Measurements from ENCODE around the gene OR51I2. TPM values are rescaled to one million over a fixed set of nuclear protein-coding genes. Genes with fewer than 3 reads are reported as not detected.

The OR51I2 gene
- total RNA-seq, 1 donor from 2014 or later: not detected

DNA sequence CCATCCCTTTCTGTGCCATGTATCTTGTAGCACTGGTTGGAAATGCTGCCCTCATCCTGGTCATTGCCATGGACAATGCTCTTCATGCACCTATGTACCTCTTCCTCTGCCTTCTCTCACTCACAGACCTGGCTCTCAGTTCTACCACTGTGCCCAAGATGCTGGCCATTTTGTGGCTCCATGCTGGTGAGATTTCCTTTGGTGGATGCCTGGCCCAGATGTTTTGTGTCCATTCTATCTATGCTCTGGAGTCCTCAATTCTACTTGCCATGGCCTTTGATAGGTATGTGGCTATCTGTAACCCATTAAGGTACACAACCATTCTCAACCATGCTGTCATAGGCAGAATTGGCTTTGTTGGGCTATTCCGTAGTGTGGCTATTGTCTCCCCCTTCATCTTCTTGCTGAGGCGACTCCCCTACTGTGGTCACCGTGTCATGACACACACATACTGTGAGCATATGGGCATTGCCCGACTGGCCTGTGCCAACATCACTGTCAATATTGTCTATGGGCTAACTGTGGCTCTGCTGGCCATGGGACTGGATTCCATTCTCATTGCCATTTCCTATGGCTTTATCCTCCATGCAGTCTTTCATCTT is 39.8 kb downstream of the OR51I2 start:
- no peaks in the 10 kb centered on the region for H3K4me1 Mint-ChIP-seq (ENCODE audit: unreplicated experiment)
- no peak for DNase-seq (ENCODE audit: extremely low spot score, unreplicated experiment)
- H3K36me3 Mint-ChIP-seq (ENCODE audit: unreplicated experiment): no peaks in the 10 kb centered on the region
- H3K27ac Mint-ChIP-seq (ENCODE audit: unreplicated experiment): no peak overlapping the region
- TF ChIP-seq, protein P1, sequence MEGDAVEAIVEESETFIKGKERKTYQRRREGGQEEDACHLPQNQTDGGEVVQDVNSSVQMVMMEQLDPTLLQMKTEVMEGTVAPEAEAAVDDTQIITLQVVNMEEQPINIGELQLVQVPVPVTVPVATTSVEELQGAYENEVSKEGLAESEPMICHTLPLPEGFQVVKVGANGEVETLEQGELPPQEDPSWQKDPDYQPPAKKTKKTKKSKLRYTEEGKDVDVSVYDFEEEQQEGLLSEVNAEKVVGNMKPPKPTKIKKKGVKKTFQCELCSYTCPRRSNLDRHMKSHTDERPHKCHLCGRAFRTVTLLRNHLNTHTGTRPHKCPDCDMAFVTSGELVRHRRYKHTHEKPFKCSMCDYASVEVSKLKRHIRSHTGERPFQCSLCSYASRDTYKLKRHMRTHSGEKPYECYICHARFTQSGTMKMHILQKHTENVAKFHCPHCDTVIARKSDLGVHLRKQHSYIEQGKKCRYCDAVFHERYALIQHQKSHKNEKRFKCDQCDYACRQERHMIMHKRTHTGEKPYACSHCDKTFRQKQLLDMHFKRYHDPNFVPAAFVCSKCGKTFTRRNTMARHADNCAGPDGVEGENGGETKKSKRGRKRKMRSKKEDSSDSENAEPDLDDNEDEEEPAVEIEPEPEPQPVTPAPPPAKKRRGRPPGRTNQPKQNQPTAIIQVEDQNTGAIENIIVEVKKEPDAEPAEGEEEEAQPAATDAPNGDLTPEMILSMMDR (IDR thresholded peaks at IDR 0.05): no peak
- H3K4me3 Mint-ChIP-seq (ENCODE audit: unreplicated experiment): no peak overlapping the region
- no peaks in the 10 kb centered on the region for H3K9me3 Mint-ChIP-seq (ENCODE audit: unreplicated experiment)
- H3K27me3 Mint-ChIP-seq (ENCODE audit: unreplicated experiment): peaks cover 12% of the 10 kb centered on the region

DNA sequence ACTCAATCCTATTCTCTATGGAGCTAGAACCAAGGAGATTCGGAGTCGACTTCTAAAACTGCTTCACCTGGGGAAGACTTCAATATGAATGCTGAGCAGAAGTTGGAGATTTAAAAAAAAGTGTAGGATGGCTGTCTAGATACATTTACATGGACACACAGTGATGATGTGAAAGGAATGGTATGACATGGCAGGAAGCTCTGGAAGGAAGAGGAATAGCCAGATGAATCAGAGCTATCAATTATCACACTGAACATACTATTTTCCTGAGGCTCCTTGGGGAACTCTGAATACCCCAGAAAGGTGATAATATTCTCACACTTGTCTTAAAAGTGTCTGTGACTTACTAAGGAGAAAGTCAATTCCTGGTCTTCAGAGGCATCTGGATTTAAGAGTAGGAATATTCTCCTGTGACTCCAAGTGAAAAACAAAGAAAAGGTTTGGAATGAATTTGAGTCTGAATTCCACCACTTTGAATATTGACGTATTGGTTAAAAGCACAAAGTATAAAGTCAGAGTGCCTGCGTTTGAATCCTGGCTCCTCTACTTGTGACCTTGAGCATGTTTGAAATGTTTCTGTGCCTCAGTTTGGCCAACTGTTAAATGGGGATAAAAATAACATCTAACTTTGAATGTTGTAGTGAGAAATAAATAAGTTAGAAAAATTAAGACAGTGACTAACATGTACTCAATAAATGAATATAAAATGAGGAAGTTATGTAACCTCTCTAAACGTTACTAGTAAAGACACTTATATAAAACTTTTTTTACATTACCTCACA is 40.6 kb downstream of the OR51I2 start:
- TF ChIP-seq, protein P1 (IDR thresholded peaks at IDR 0.05): no peak
- DNase-seq (ENCODE audit: extremely low spot score, unreplicated experiment): no peak
- no peaks in the 10 kb centered on the region for H3K9me3 Mint-ChIP-seq (ENCODE audit: unreplicated experiment)
- H3K27ac Mint-ChIP-seq (ENCODE audit: unreplicated experiment): no peak overlapping the region
- H3K36me3 Mint-ChIP-seq (ENCODE audit: unreplicated experiment): no peaks in the 10 kb centered on the region
- peaks cover 16% of the 10 kb centered on the region for H3K27me3 Mint-ChIP-seq (ENCODE audit: unreplicated experiment)
- no peaks in the 10 kb centered on the region for H3K4me1 Mint-ChIP-seq (ENCODE audit: unreplicated experiment)
- H3K4me3 Mint-ChIP-seq (ENCODE audit: unreplicated experiment): no peak overlapping the region

DNA sequence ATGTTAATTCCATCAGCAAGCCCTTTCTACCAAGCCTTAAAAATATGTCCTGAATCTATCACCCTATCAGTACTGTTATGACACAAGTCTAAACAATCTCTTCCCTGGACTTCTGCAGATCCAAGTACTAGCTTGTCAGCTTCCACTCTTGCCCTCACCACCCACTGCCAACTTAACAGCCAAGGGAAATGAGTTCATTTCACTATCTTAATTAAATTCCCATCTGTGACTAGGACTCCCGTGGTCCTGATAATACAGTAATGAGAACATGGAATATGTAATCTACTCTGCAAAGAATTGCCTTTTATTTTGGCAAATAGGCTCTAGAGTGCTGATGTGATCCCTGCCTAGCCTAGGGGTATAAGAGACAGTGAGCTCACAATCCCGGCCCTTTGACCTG is 50.5 kb downstream of the OR51I2 start:
- Mint-ChIP-seq H3K9me3 (ENCODE audit: unreplicated experiment) (no peaks in the 10 kb centered on the region), H3K36me3 (ENCODE audit: unreplicated experiment) (no peaks in the 10 kb centered on the region), H3K4me1 (ENCODE audit: unreplicated experiment) (no peaks in the 10 kb centered on the region), H3K27me3 (ENCODE audit: unreplicated experiment) (peaks cover 12% of the 10 kb centered on the region), H3K27ac (ENCODE audit: unreplicated experiment) (no peak overlapping the region), H3K4me3 (ENCODE audit: unreplicated experiment) (no peak overlapping the region)
- TF ChIP-seq, protein P1 (IDR thresholded peaks at IDR 0.05): no peak
- DNase-seq (ENCODE audit: extremely low spot score, unreplicated experiment): no peak

DNA sequence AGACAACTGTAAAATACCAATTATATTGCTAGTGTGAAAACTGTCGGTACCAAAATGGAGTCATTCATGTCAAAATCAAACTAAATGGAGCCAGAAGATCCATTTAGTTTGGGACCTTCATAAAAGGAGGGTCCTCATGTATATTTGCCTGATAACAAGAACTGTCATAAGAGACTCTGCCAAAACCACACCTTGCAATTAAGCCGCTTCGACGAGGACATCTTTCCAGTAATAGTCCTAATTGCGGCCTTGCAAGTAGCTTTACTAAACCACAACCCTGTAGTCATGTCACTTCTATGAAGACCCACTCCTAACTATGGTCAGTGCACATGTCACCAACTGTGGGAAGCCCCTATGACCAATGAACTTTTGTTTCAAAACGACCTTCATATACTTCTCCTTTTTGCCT is 51.3 kb downstream of the OR51I2 start:
- no peaks in the 10 kb centered on the region for H3K36me3 Mint-ChIP-seq (ENCODE audit: unreplicated experiment)
- H3K4me1 Mint-ChIP-seq (ENCODE audit: unreplicated experiment): no peaks in the 10 kb centered on the region
- H3K27me3 Mint-ChIP-seq (ENCODE audit: unreplicated experiment): peaks cover 12% of the 10 kb centered on the region
- H3K27ac Mint-ChIP-seq (ENCODE audit: unreplicated experiment): no peak overlapping the region
- H3K9me3 Mint-ChIP-seq (ENCODE audit: unreplicated experiment): no peaks in the 10 kb centered on the region
- no peak overlapping the region for H3K4me3 Mint-ChIP-seq (ENCODE audit: unreplicated experiment)
- TF ChIP-seq, protein P1 (IDR thresholded peaks at IDR 0.05): no peak
- DNase-seq (ENCODE audit: extremely low spot score, unreplicated experiment): no peak

DNA sequence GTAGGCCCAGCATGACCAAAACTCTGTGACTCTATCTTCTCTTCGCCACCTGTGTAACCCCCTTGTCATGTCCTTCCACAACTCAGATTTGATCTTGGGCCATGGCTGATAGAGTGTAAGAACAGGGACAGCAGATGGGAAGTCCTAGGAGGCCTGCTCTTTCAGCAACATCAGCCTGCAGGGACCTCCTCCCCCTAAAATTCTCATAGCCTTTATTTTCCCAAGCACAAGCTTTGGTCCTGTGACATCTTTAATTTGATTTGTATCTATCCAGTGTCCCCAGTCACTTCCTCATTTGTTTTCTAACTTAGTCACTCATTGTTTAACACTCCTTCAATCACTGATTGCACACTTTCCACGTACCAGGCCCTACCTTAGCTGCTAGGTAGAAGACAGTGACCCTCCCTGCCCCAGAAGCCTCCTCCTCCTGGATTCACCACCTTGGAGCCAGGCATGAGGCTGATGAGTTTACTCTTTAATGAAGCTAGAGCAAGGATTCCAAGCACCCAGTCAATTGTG is 55.3 kb downstream of the OR51I2 start:
- Mint-ChIP-seq H3K9me3 (ENCODE audit: unreplicated experiment) (no peaks in the 10 kb centered on the region), H3K27me3 (ENCODE audit: unreplicated experiment) (peaks cover 7% of the 10 kb centered on the region), H3K4me1 (ENCODE audit: unreplicated experiment) (no peaks in the 10 kb centered on the region), H3K36me3 (ENCODE audit: unreplicated experiment) (no peaks in the 10 kb centered on the region), H3K4me3 (ENCODE audit: unreplicated experiment) (no peak overlapping the region), H3K27ac (ENCODE audit: unreplicated experiment) (no peak overlapping the region)
- TF ChIP-seq, protein P1 (IDR thresholded peaks at IDR 0.05): no peak
- DNase-seq (ENCODE audit: extremely low spot score, unreplicated experiment): no peak

All from osteocyte (in vitro differentiated cells).